Kidney (tissue), 14 donors: ENCODE data around the gene GRPEL2. TPM values are rescaled to one million over a fixed set of nuclear protein-coding genes. Genes with fewer than 3 reads are reported as not detected.

Experiments used
- DNase-seq, 5 donors: peaks; one replicate each; pipeline ENCODE4 v3.0.0-alpha.2; 2013 to 2020
- FAIRE-seq: peaks from 2 replicates; lab custom pipeline; 2012; peaks lifted over from hg19 to GRCh38; lab: Jason Lieb, UNC
- H3K27ac ChIP-seq, 2 donors: one replicate each; pipeline ENCODE4 v1.7.0; 2013; ENCODE audit warnings: low read depth in 2 of 2, low read length in 2 of 2, inconsistent platforms in 1 of 2
- H3K27me3 ChIP-seq: one replicate; pipeline ENCODE4 v1.7.1; 2013; ENCODE audit warnings: low read length, inconsistent platforms; ENCODE audit not compliant: control insufficient read depth, insufficient read depth
- H3K36me3 ChIP-seq, 3 donors: one replicate each; pipeline versions ENCODE4 v1.7.0 to v1.7.1; 2013; ENCODE audit warnings: low read length in 3 of 3, control low read depth in 1 of 3, inconsistent platforms in 1 of 3; ENCODE audit not compliant: insufficient read depth in 3 of 3, control insufficient read depth in 2 of 3
- H3K4me1 ChIP-seq, 3 donors: one replicate each; pipeline versions ENCODE4 v1.7.0 to v1.7.1; 2013; ENCODE audit warnings: low read length in 3 of 3, inconsistent platforms in 1 of 3, low read depth in 1 of 3; ENCODE audit not compliant: control insufficient read depth in 2 of 3, insufficient read depth in 2 of 3
- H3K4me3 ChIP-seq, 3 donors: one replicate each; pipeline versions ENCODE4 v1.7.0 to v1.8.1; 2013; ENCODE audit warnings: low read length in 3 of 3, control low read depth in 1 of 3, inconsistent platforms in 1 of 3
- H3K9ac ChIP-seq, 3 donors: one replicate each; pipeline versions ENCODE4 v1.7.0 to v1.7.1; 2013; ENCODE audit warnings: low read length in 3 of 3, control low read depth in 1 of 3, inconsistent platforms in 1 of 3
- H3K9me3 ChIP-seq, 3 donors: one replicate each; pipeline versions ENCODE4 v1.7.0 to v1.7.1; 2013; ENCODE audit warnings: low read length in 3 of 3, control low read depth in 1 of 3, inconsistent platforms in 1 of 3; ENCODE audit not compliant: control insufficient read depth in 2 of 3, insufficient read depth in 1 of 3
- CTCF ChIP-seq: IDR thresholded peaks from 3 replicates; pipeline ENCODE4 v1.5.1; 2012; ENCODE audit warnings: mild to moderate bottlenecking, moderate library complexity, borderline replicate concordance; ENCODE audit not compliant: insufficient read depth; ENCODE audit errors: extremely low read depth
- intact Hi-C: fragments of 100-400 bp; cut with DNase I; formaldehyde crosslinking; loops from one replicate; pipeline ENCODE4 v1.11.1; 2022
- polyA plus RNA-seq: library from polyadenylated mRNA; stranded (reverse); fragments of 350-450 nt; fragmentation: Illumina TruSeq; extraction: RNeasy Lipid Tissue Mini Kit (QIAGEN cat#74804); gene quantifications from one replicate; pipeline ENCODE4 v1.2.3, GENCODE V29; 2014; ENCODE audit warnings: low read depth, low replicate concordance; ENCODE audit not compliant: insufficient read depth
- total RNA-seq: library from RNA; stranded (reverse); fragmentation: NEBNext Ultra II Directional; extraction: Animal tissue kit (Norgen Biotek cat#: 25700); gene quantifications from one replicate; pipeline ENCODE4 v1.2.1, GENCODE V29; 2021
- donor health status: control.
- donor health status: control.
- donor health status: control.
- donor health status: control.
- donor health status: control.
- donor health status: DM: yes; HTN: yes; CAD: no.
- donor health status: Normal renal cell carcinoma (clear cell type).

GRPEL2 gene
- total and polyA plus RNA-seq, 2 donors from 2014 or later: 7.6 to 16.9 TPM

DNA sequence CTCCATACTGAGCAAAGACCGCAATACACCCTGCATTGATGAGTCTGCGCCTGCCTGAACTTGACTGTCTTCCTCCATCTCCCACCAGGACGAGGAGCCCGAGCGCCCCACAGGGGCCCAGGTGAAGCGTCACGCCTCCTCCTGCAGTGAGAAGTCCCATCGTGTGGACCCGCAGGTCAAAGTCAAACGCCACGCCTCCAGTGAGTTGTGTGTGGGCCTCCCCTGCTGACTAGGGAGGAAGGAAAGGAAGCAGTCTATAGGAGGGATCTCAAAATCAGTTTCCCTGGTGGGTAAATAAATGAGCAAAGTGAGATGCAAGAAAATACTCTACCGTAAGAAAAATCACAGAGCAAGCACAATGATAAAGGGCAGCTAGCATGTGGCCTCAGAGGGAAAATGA lies 22.8 kb upstream of the GRPEL2 start:
- FAIRE-seq: no peak
- Histone ChIP-seq H3K27ac (peak overlapping the region; percentile 51 to 59), H3K4me3 (no peak overlapping the region), H3K4me1 (peaks cover 7 to 30% (median 20%) of the 10 kb centered on the region in 3 donors), H3K9ac (peak overlapping the region in 1 of 3 donors; percentile 14), H3K36me3 (no peaks in the 10 kb centered on the region), H3K9me3 (no peaks in the 10 kb centered on the region), H3K27me3 (no peaks in the 10 kb centered on the region)
- intact Hi-C loops: no loop called here
- peak in 2 of 5 donors; percentile 57 to 59 for DNase-seq
- TF ChIP-seq CTCF: no peak

DNA sequence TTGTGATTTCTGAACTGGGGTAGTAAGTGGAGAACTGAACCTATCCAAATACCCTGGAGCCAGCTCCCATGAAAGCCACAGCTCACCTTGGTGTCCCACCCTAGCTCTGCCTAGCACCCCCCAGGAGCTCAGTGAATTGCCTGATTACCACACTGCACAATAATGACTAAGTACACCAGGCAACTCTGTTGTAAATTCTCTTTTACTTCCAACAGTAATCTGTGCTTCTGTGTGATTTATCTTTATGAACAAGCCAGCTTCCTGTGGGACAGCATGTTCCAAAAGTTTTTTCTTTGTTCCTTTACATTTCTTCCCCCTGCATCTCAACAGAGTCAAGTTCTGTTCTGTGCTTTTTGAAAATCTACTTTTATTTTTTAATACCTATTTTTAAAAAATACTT lies 22.1 kb upstream of the GRPEL2 start:
- H3K4me3 ChIP-seq: no peak overlapping the region
- no peaks in the 10 kb centered on the region for H3K27me3 ChIP-seq
- peak in 1 of 5 donors; percentile 80 for DNase-seq
- H3K27ac ChIP-seq: peak overlapping the region; percentile 51 to 59
- no peak for TF ChIP-seq CTCF
- intact Hi-C loops: no loop called here
- peaks cover 7 to 30% (median 19%) of the 10 kb centered on the region in 3 donors for H3K4me1 ChIP-seq
- H3K9me3 ChIP-seq: no peaks in the 10 kb centered on the region
- FAIRE-seq: no peak
- H3K9ac ChIP-seq: no peak overlapping the region
- no peaks in the 10 kb centered on the region for H3K36me3 ChIP-seq

DNA sequence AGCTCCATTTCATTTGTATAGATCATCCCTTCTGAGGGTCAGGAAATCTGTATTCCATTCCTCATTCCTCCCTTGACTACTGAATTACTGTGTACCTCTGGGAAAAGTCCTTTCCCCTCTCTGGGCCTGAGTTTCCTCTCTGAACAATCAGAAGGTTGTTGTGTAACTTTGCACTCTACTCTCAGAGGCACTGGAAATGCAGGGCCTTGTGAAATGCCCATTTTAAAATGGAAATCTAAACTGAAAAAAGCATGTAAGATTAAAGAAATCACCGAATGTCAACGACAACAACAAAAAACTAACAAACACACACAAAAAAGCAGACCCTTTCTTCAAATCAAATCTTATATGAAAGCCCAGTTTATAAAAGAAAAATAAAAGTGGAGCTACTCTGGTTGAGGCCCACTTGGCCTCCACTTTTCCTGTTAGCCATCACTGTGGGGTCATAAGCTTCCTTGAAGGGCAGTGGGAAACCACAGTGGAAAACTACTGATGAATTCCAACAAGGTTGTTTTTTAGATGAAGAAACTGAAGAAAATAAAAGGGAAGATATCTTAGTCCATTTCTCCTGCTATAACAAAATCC lies 21.6 kb upstream of the GRPEL2 start:
- H3K9me3 ChIP-seq: no peaks in the 10 kb centered on the region
- no peaks in the 10 kb centered on the region for H3K27me3 ChIP-seq
- peak overlapping the region in 1 of 2 donors; percentile 79 for H3K27ac ChIP-seq
- H3K36me3 ChIP-seq: no peaks in the 10 kb centered on the region
- peaks cover 7 to 30% (median 19%) of the 10 kb centered on the region in 3 donors for H3K4me1 ChIP-seq
- H3K9ac ChIP-seq: no peak overlapping the region
- FAIRE-seq (no peak), DNase-seq (no peak)
- H3K4me3 ChIP-seq: no peak overlapping the region
- no peak for TF ChIP-seq CTCF
- intact Hi-C loops: no loop called here

DNA sequence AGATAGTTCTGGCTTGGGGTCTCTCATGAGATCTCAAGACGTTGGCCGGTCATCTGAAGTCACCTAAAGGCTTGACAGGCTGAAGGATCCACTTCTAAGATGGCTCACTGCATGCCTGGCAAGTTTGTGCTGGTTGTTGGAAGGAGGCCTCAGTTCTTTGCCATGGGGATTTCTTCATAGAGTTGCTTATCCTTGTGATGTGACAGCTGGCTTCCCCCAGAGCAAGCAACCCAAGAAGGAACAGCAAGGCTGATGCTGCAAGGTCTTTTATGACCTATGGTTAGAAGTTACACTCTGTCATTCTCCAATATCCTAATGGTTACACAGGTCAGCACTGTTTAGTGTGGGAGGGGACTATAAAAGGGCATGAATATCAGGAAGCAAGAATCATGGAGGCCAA lies 20.7 kb upstream of the GRPEL2 start:
- Histone ChIP-seq H3K27me3 (no peaks in the 10 kb centered on the region), H3K9ac (no peak overlapping the region), H3K27ac (no peak overlapping the region), H3K4me3 (no peak overlapping the region), H3K9me3 (no peaks in the 10 kb centered on the region), H3K36me3 (no peaks in the 10 kb centered on the region), H3K4me1 (peaks cover 7 to 30% (median 17%) of the 10 kb centered on the region in 3 donors)
- intact Hi-C loops: no loop called here
- no peak for FAIRE-seq
- no peak for TF ChIP-seq CTCF
- no peak for DNase-seq
